ENCODE measurements around the gene KRTAP5-3.
"Not testable (repeated sequence)": the region's sequence is repeated elsewhere in the genome, so short reads cannot be mapped to it uniquely, and the experiment has no call there.

KRTAP5-3 gene

DNA sequence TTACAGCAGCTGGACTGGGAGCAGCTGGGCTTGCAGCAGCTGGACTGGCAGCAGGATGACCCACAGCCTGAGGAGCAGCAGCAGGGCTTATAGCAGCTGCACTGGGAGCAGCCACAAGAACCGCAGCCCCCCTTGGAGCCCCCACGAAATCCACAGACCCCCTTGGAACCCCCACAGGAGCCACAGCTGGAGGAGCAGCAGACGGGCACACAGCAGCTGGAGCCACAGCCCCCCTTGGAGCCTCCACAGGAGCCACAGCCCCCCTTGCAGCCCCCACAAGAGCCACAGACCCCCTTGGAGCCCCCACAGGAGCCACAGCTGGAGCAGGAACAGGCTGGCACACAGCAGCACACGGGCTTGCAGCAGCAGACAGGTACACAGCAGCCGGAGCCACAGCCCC lies 362 bp downstream of the KRTAP5-3 start:
- not testable (repeated sequence) for DNase-seq

DNA sequence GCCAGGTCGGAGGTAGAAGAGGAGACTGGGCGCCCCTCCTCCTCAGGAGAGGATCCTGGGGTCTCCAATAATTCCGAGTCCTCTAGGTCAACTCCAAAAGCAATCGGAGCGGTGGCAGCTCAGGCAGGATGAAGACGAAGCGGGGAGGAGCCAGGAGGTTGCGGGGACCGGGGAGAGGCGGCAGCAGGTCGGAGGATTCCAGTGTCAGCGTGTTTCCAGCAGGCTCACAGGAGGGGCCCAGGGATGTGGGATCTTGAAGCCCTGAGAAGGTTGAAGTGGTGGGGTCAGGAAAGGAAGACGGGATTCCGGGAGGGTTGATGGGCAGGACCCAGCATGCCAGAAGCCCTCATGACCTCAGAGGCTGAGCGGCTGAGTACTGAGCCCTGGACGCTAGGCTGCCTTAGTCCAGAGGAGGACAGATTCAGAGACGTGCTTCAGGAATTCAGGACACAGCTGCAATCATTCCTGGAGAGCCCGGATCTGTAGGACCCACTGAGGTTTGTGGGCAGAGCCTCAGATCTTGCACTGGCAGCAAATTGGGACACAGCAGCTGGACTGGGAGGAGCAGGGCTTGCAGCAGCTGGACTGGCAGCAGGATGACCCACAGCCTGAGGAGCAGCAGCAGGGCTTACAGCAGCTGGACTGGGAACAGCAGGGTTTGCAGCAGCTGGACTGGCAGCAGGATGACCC lies 962 bp downstream of the KRTAP5-3 start:
- not testable (repeated sequence) for DNase-seq

DNA sequence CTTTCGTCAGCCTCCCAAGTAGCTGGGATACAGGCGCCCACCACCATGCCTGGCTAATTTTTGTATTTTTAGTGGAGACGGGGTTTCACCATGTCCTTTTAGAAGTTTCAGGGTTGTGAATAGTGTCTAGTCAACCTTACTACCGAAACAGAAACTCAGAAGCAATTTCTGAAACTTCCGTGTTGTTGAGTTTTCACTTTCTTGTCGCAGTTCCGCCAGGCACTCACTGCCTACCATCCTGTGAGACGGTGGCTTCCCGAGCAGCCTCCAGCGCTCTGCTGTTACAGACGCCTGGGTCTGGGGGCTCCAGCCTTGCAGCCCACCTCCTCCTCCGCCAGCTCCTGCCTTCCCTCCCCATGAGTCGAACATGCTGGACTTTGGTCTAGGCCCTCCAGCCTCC lies 2.3 kb downstream of the KRTAP5-3 start:
- not testable (repeated sequence) for DNase-seq

DNA sequence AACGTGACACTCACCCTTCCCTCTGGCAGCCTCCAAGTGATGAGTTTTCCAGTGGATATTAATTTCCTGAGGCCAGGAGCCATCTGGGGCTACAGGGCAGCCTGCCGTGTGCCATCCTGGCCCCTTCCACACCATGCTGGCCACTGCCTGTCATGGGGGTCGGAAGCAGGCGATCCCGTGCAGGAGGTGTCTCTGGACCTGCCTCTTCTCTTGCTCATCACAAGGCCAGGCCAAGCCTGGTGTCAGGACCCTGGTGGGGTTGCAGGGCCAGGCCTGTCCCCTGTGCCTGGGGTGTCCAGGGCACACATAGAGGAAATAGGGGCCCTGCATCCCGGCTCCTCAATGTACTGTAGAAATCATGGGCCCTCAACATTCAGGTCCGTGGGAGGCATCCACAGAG lies 3.6 kb downstream of the KRTAP5-3 start:
- no peak for DNase-seq

DNA sequence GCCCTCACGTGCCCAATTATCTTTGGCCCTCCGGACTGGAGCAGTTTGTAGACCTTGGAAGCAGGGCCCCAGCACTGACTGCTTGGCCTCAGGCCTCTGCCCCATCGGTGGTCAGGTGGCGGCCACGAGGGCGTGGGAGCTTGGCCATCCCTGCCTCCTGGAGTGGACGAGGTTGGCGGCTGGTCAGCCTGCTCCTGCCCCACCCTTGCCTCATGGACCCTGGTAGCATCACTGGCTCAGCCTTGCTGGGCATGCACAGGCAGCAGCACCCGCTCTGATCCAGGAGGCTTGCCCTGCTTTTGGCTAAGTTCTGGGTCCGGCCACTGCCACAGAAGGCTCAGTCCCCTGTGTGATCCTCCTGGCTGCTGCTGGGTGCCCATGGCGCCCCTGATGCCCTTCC lies 4.1 kb downstream of the KRTAP5-3 start:
- DNase-seq: no peak

DNA sequence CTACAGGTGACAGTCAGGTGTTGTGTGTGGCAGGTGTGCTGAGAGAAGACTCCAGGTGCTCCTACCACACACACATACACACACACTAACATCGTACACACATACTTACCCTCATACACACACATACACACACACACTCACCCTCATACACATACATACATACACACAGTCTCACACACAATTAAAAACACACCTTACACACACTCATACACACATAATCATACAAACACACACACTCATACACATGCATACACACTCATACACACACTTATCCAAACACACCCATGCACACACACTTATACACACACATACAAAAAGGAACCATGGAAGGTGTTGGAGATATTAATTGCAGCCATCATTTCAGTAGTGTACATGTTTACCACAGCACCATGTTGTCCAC lies 4.6 kb downstream of the KRTAP5-3 start:
- DNase-seq: no peak

DNA sequence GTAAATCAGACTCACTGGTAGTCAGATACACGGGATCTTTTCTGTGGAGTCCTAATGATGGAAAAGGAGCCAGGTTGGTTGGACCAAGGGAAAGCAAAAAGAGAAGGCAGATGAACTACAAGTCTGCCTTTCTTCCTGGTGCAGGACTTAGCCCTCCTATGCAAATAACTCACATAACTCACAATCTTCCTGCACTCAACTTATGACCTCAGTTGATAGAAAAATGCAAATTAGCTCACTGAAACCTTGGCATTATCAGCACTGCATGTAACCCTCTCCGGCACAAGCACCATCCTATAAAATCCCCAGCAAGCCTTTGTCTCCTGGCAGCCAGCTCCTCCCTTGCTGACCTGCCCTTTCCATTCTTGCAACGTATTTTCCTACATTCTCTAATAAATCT lies 6.6 kb downstream of the KRTAP5-3 start:
- DNase-seq: not testable (repeated sequence)

DNA sequence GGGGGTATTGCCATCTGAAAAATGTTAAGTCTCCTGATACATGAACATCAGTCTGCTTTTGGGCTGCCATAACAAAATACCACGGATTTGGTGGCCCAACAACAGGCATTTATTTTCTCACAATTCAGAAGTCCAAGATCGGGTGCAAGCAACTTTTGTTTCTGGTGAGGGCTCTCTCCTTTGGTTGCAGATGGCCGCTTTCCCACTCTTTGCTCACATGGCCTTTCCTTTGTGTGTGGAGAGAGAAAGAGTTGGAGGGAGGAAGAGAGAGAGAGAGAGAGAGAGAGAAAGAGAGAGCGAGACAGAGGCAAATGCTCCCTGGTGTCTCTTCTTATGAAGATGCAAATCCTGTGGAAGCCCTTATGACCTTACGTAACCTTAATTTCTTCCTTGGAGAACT lies 7.6 kb downstream of the KRTAP5-3 start:
- DNase-seq: no peak

DNA sequence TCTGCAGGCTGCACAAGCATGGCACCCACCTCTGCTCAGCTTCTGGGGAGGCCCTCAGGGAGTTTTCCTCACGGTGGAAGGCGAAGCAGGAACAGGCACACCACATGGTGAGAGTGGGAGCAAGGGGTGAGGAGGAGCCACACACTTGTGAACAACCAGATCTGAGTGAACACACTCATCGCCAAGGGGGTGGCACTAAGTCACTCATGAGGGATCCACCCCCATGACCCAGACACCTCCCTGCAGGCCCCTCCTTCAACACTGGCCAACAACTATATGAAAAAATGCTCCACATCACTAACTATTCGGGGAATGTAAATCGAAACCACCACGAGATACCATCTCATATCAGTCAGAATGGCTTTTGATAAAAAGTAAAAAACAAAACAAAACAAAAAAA lies 9.4 kb downstream of the KRTAP5-3 start:
- DNase-seq: no peak

DNA sequence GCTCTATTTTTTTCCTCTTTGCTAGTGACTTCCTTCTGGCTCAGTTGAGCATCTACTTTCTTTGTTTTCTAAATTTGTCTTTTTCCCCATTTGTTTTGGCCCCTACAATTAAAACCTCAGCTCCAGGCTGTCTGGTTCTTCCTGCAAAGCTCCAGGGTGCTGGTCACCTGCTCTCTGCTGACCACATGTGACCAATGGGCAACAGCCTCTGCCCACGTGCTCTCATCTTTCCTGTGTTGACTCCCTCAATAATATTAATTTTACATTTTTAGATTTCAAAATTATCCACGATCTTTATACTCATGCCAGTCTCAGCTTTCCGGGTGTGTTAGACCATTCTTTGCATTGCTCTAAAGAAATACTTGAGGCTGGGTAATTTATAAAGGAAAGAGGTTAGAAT lies 9.9 kb downstream of the KRTAP5-3 start:
- not testable (repeated sequence) for DNase-seq

DNA sequence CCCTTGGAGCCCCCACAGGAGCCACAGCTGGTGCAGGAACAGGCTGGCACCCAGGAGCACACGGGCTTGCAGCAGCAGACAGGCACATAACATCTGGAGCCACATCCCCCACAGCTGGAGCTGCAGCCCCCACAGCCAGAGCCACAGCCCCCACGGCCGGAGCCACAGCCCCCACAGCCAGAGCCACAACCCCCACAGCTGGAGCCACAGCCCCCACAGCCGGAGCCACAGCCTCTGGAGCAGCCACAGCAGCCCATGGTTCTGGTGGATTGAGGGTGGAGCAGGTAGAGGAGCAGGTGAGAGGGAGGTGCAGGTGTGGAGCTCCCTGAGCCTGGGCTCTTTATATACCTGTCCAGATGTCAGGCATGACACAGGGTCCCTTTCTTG lies 10.3 kb downstream of the KRTAP5-3 start, which contains the start of gene KRTAP5-2:
Gene KRTAP5-2 (minus strand): TSS at position 301 of the 387 bp plus-strand sequence. CDS start 44 bp downstream, at position 257.
- DNase-seq: no peak

DNA sequence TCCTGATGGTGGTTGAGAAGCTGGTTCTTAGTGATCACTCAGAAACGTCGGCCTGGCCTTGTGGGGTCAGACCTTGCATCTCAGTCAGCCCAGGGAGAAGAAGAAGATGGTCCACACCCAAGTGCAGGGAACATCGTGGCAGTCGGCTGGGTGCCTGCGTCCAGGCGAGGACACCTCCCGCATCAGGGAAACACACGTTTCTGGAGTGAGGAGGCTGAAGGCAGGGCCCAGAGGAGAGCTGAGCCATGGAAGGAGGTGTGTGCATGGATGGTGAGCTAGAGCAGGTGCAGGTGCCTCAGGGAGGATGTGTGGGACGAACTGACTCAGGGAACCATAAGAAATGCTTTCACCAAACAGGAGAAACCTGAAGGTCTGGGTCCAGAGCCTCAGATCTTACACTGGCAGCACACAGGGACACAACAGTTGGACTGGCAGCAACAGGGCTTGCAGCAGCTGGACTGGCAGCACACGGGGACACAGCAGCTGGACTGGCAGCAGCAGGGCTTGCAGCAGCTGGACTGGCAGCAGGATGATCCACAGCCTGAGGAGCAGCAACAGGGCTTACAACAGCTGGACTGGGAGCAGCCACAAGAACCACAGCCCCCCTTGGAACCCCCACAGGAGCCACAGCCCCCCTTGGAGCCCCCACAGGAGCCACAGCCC lies 10.8 kb downstream of the KRTAP5-3 start:
- no peak for DNase-seq

DNA sequence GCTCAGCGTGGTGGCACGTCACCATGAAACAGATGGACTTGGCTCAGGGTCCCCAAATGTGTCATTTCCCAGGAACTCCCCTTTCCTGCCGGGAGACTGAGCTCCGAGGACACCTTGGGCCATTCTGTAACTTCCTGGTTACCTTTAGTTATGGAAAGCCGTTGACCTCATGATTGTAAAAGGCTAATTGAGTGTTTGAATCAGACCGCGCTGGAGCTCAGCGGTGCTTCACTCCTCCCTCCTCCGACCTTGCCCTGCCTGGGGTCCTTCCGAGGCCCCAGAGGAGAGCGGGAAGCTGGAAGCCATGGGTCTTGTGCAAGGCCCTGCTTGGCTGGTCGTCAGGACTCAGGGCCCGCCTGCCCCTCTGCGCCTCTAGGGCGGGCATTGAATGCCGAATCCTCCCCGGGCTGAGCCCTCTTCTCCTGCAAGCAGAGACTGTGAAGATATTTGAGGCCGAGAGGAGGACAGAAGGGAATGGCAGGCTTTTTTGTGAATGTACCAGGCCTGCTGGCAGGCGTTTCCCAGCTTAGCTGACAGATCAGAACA lies 11.6 kb downstream of the KRTAP5-3 start:
- DNase-seq: not testable (repeated sequence)

DNA sequence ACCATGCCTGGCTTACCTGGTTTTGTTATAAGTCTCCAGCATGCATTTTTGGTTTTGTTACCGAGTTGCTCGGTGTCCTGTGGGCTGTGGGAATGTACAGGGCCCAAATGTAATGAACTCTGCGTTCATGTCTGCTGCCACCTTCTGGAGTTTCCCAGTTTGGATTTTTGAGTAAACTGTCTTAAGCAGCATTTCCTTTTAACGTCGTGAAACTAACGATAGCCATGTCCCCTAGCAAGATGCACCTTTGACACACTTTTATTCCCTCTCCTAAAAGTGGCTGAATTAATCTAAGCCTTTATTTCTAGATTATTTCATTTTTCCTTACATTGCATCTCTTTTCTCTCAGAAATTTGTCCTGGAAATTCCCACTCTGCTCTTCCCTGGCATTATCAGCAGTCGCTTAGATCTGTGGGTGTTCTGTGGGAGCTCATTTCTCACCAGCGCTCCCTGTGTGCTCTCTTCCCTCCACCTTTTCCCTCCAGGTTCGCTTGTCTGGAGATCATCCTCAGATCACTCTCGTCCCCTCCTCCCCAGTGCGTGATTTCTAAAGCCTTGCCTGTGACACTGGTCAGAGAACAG lies 12.2 kb downstream of the KRTAP5-3 start:
- not testable (repeated sequence) for DNase-seq

DNA sequence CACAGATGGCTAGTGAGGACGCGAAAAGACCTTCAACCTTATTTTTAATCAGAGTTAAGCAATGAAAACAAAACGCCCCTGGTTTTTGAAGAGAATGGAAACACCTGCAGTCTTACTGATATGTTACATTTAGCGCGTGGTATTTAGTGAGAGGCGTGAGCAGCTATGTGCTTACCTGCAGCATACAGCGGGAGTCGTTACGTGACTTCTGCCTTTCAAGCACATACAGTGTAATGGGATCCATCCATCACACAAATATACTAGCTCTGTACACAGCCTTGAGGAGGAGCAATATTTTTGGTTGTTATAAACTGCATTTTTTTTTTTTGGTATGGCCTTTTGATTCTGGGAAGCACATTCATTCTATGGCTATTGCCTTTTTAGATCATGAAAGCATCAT lies 15.6 kb downstream of the KRTAP5-3 start:
- no peak for DNase-seq

DNA sequence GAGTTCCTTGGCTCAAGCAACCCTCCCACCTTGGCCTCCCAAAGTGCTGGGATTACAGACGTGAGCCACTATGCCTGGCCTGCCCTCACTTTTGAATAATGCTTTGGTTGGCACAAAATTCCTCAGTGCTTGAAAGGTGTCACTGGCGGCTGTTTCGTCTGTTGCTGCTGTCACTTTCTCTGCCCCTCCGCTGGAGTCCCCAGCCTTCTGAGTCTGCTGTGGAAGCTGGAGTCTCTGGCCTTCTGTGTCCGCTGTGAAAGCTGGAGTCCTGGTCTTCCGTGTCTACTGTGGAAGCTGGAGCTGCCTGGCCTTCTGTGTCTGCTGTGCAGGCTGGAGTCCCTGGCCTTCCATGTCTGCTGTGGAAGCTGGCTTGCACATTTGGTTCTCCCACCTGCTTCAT lies 18.3 kb downstream of the KRTAP5-3 start:
- DNase-seq: no peak

DNA sequence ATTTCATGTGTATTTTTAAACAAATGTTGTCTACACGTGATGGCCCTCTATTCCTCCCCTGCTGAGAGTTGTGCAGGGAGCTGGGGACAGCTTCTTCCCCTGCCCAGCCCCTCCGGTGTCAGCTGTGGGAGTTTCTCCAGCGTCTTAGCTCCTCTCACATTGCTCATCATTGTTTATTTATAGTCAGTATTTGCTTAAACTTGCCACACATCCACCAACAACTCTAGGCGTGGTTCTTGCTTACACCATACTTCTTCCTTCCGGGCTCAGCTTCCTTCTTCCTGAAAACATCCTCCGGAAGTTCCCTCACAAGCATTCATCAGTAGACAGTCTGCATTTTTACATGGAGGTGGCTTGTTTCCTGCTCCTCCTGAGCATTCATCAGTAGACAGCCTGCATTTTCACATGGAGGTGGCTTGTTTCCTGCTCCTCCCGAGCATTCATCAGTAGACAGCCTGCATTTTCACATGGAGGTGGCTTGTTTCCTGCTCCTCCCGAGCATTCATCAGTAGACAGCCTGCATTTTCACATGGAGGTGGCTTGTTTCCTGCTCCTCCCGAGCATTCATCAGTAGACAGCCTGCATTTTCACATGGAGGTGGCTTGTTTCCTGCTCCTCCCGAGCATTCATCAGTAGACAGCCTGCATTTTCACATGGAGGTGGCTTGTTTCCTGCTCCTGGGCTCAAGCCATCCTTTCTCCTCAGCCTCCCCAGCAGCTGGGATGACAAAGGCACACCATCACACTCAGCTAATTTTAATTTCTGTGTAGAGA lies 18.9 kb downstream of the KRTAP5-3 start:
- peak; percentile 85 to 93 for DNase-seq

DNA sequence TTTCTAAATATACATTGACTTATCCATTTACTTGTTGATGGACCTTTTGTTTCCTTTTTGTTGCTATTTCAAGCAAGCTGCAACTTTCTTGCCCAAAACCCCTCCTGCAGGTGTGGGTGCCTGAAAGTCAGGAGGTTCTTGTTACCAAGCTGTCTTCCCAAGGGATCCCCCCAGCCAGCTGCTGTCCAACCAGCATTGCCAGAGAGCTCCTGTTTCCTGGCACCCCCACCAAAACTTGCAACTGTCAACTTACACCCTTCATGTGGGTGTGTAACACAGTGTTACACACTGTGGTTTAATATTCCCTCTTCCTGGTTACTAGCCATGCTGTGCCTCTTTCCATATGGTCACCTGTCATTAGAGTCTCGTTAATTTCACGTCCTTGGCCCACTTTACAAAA lies 21.6 kb downstream of the KRTAP5-3 start:
- no peak for DNase-seq

DNA sequence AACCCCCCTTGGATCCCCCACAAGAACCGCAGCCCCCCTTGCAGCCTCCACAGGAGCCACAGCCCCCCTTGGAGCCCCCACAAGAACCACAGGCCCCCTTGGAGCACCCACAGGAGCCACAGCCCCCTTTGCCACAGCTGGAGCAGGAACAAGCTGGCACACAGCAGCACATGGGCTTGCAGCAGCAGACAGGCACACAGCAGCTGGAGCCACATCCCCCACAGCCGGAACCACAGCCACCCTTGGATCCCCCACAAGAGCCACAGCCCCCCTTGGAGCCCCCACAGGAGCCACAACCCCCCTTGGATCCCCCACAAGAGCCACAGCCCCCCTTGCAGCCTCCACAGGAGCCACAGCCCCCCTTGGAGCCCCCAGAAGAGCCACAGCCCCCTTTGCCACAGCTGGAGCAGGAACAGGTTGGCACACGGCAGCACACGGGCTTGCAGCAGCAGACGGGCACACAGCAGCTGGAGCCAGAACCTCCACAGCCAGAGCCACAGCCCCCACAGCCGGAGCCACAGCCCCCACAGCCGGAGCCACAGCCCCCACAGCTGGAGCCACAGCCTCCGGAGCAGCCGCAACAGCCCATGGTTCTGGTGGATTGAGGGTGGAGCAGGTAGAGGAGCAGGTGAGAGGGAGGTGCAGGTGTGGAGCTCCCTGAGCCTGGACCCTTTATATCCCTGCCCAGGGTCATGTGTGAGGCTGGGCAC lies 23.4 kb downstream of the KRTAP5-3 start, which contains the start of gene KRTAP5-1:
Gene KRTAP5-1 (minus strand): TSS at position 623 of the 710 bp plus-strand sequence. CDS start 34 bp downstream, at position 589.
- DNase-seq: not testable (repeated sequence)

DNA sequence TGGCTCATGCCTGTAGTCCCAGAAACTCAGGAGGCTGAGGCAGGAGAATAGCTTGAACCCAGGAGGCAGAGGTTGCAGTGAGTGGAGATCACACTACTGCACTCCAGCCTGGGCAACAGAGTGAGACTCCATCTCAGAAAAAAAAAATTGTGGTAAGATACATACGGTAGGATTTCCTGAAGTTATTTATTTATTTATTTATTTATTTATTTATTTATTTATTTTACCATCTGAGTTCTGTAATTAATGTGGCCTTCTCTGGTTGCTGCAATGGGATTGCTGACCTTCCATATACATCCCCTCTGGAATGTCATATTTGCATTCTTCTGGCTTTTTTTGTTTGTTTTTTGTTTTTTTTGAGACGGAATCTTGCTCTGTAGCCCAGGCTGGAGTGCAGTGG lies 25.4 kb downstream of the KRTAP5-3 start:
- not testable (repeated sequence) for DNase-seq

DNA sequence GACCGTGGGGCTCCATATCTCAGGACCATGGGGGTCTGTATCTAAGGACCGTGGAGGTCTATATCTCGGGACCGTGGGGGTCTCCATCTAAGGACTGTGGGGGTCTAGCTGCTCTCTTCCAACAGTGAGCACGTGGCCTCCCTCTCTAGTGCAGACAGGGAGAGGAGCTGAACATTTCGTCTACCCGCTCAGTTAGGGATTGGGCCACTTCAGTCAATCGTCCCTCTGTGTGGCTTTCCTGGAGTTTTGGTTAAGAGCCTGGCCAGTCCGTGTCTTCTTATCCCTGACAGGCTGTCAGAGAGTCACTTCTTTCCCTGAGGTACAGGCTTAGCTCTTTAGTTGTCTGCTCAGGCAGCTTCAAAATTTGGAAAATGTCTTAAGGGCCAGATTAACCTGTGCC lies 26.3 kb downstream of the KRTAP5-3 start:
- no peak for DNase-seq

DNA sequence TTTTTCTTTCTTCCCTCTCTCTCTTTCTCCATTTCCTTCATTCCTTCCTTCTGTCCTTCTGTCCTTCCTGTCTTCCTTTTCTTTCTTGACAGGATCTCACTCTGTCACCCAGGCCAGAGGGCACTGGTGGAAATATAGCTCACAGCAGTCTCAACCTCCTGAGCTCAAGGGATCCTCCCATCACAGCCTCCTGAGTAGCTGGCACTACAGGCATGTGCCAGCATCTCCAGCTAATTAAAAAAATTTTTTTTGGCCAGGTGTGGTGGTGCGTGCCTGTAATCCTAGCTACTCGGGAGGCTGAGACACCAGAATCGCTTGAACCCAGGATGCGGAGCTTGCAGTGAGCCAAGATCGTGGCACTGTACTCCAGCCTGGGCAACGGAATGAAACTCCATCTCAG lies 31.4 kb downstream of the KRTAP5-3 start:
- DNase-seq: no peak

All from inflammatory macrophage (primary cell).